ENCODE results near the gene ELMOD3. TPM values are rescaled to one million over a fixed set of nuclear protein-coding genes. Genes with fewer than 3 reads are reported as not detected.

The ELMOD3 gene
- total and polyA plus RNA-seq, 9 of the 15 experiments (the other 6 are each of a cell fraction or from before 2014, with no cell fraction given): 2.7 to 18.7 (median 11.6) TPM

GRCh38 chr2:85418132-85419008 lies 63.8 kb downstream of the ELMOD3 start, which contains the start of gene SH2D6 (continued):
- no peak for TF ChIP-seq ELK3 (CRISPR knock-in tag; IDR thresholded peaks at IDR 0.05)
- TF ChIP-seq TCF7L2 (IDR thresholded peaks at IDR 0.05; ENCODE audit: low read depth, low read length): no peak

DNA sequence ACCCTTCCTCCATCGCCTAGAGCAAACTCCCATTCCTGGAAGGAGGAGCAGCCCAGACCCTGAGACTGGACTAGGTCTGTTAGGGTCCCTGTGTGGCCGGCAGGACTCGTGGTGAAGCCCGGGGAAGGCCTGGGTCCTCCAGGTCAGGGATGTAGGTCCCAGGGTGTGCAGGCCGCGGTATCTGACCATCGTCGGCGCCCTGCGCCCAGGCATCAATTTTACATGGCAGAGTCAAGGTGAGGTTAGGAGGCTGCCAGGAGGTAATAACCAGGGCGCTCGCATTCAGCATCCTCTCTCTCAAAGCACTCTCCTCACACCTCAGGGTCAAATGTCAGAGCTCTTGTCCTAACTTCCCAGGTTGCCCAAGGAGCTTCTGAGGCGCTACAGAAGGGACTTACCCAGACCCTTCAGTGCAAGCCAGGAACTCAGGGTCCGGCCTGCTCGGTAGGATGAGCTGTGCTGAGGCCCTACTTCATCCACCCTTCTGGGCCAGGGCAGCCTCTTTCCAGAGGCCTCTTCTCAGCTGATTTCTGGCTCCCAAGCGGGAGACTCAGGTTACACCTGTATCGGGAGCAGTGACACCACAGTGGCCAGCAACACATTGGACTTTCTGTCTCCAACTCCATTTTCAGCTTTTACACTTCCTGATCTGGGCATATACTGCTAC lies 64.6 kb downstream of the ELMOD3 start:
- H2AFZ ChIP-seq (ENCODE audit: low read depth, low read length): peak overlapping the region; percentile 99
- no peak for FAIRE-seq
- no peaks in the 10 kb centered on the region for H4K20me1 ChIP-seq (replicated peaks; ENCODE audit: control insufficient read depth, insufficient read depth, low read length)
- 23% methylated on average over 15 of the region's 17 CpGs for WGBS (ENCODE audit: insufficient coverage, low coverage, missing lambda C conversion rate)
- peaks cover 65 to 72% of the 10 kb centered on the region in 2 experiments for H3K4me1 ChIP-seq (replicated peaks in 1 of 2; ENCODE audit: control insufficient read depth in 2 of 2, insufficient read depth in 2 of 2, low read length in 2 of 2)
- intact Hi-C loops (cut with micrococcal nuclease): loop anchor here (5.0 to 10.0 kb wide), 3 partner anchors 92 to 686 kb away; partner anchors contain the start of genes POLR1A, PTCD3 and TGOLN2
- H3K27me3 ChIP-seq (ENCODE audit: control insufficient read depth in 2 of 2, insufficient read depth in 2 of 2, low read length in 2 of 2): no peaks in the 10 kb centered on the region
- POLR2A ChIA-PET: interaction anchor here (0.6 to 63.9 kb wide), 8 partner anchors 9 to 295 kb away, joined by 3 to 1576 read pairs (median 4); partner anchors contain the start of genes ELMOD3, MAT2A, RETSAT and VAMP8
- H3K79me2 ChIP-seq (ENCODE audit: control insufficient read depth, insufficient read depth, low read length): peaks cover 18% of the 10 kb centered on the region; the same call in 2 of the 3 replicates
- peak overlapping the region; percentile 89 to 95 for H3K9ac ChIP-seq (ENCODE audit: insufficient read depth in 1 of 2, low read depth in 2 of 2, low read length in 2 of 2)
- H3K4me2 ChIP-seq (ENCODE audit: insufficient read depth, low read length): peak overlapping the region; percentile 85
- H3K9me3 ChIP-seq (replicated peaks; ENCODE audit: control insufficient read depth, insufficient read depth, low read depth, low read length): no peaks in the 10 kb centered on the region
- H3K9me1 ChIP-seq (ENCODE audit: control insufficient read depth, insufficient read depth, low read length): peaks cover 3% of the 10 kb centered on the region
- peak overlapping the region; percentile 53 for H3K4me3 ChIP-seq
- CTCF ChIA-PET (ENCODE audit: low intra/inter-chr PET ratio): interaction anchor here (0.6 kb wide), 1 partner anchor 475 kb away, joined by 3 read pairs; no protein-coding TSS in a partner anchor
- peak; percentile 10 for ATAC-seq
- no peaks in the 10 kb centered on the region for H3K36me3 ChIP-seq (ENCODE audit: control insufficient read depth, insufficient read depth, low read length)
- BruUV-seq (replicated peaks): TSS peak; percentile 92
- in situ Hi-C loops (cut with MboI): loop anchor here (5.0 kb wide), 1 partner anchor 138 kb away; no protein-coding TSS in a partner anchor
- H3K27ac ChIP-seq (ENCODE audit: extremely low read depth, low read depth, low read length): peak overlapping the region; percentile 91
- peak in 1 of 4 experiments; percentile 41 for DNase-seq (ENCODE audit: extremely low read depth in 1 of 4, low spot score in 3 of 4)
- TF ChIP-seq, protein P1, sequence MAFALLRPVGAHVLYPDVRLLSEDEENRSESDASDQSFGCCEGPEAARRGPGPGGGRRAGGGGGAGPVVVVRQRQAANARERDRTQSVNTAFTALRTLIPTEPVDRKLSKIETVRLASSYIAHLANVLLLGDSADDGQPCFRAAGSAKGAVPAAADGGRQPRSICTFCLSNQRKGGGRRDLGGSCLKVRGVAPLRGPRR (CRISPR knock-in tag; IDR thresholded peaks at IDR 0.05): 0 out of 2 replicates have a peak, but pooled peaks have one; percentile 19
- no peak for TF ChIP-seq FOXK1 (CRISPR knock-in tag; IDR thresholded peaks at IDR 0.05; ENCODE audit: borderline replicate concordance)
- TF ChIP-seq, protein P2, sequence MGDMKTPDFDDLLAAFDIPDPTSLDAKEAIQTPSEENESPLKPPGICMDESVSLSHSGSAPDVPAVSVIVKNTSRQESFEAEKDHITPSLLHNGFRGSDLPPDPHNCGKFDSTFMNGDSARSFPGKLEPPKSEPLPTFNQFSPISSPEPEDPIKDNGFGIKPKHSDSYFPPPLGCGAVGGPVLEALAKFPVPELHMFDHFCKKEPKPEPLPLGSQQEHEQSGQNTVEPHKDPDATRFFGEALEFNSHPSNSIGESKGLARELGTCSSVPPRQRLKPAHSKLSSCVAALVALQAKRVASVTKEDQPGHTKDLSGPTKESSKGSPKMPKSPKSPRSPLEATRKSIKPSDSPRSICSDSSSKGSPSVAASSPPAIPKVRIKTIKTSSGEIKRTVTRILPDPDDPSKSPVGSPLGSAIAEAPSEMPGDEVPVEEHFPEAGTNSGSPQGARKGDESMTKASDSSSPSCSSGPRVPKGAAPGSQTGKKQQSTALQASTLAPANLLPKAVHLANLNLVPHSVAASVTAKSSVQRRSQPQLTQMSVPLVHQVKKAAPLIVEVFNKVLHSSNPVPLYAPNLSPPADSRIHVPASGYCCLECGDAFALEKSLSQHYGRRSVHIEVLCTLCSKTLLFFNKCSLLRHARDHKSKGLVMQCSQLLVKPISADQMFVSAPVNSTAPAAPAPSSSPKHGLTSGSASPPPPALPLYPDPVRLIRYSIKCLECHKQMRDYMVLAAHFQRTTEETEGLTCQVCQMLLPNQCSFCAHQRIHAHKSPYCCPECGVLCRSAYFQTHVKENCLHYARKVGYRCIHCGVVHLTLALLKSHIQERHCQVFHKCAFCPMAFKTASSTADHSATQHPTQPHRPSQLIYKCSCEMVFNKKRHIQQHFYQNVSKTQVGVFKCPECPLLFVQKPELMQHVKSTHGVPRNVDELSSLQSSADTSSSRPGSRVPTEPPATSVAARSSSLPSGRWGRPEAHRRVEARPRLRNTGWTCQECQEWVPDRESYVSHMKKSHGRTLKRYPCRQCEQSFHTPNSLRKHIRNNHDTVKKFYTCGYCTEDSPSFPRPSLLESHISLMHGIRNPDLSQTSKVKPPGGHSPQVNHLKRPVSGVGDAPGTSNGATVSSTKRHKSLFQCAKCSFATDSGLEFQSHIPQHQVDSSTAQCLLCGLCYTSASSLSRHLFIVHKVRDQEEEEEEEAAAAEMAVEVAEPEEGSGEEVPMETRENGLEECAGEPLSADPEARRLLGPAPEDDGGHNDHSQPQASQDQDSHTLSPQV (IDR thresholded peaks at IDR 0.05): peak; percentile 65; the same call in 1 of the 2 replicates
- TF ChIP-seq HLTF (IDR thresholded peaks at IDR 0.05): no peak
- 0 out of 2 replicates have a peak, but pooled peaks have one; percentile 3 for TF ChIP-seq ATF6 (CRISPR knock-in tag; IDR thresholded peaks at IDR 0.05)

All from K562 (cell line).